HG03558 (cell line): Measurements from ENCODE around the gene OR2F1.

ENCODE experiments used
- ATAC-seq: cut with Tn5 transposase; IDR thresholded peaks from one replicate; pipeline ENCODE4 v1.9.1; 2021; ENCODE audit warnings: moderate number of reproducible peaks; ENCODE audit not compliant: unreplicated experiment; ENCODE audit errors: extremely low read depth

The OR2F1 gene

GRCh38 chr7:143954544-143954943, at the start of gene OR2F1:
Gene OR2F1, plus strand, starts transcription at chr7:143954844. Its CDS starts 5,127 bp downstream, at chr7:143959971.
- no peak for ATAC-seq

- no peak for ATAC-seq
Observed at GRCh38 chr7:143905509-143905908, 49.1 kb upstream of the OR2F1 start.

- ATAC-seq, result no peak
Observed at GRCh38 chr7:143906151-143906550, 48.5 kb upstream of the OR2F1 start.

GRCh38 chr7:143906895-143907294, 47.7 kb upstream of the OR2F1 start:
- ATAC-seq, result no peak

GRCh38 chr7:143908120-143908519, 46.5 kb upstream of the OR2F1 start:
- no peak for ATAC-seq

- ATAC-seq, result no peak
Observed at GRCh38 chr7:143909863-143910262, 44.8 kb upstream of the OR2F1 start.

GRCh38 chr7:143910473-143911248, 44.0 kb upstream of the OR2F1 start:
- ATAC-seq, result no peak

GRCh38 chr7:143913945-143914615, 40.6 kb upstream of the OR2F1 start:
- no peak for ATAC-seq

GRCh38 chr7:143914938-143915652, 39.5 kb upstream of the OR2F1 start:
- ATAC-seq, result no peak

- ATAC-seq, result no peak
Observed at GRCh38 chr7:143924851-143925250, 29.8 kb upstream of the OR2F1 start.

- ATAC-seq, result no peak
Observed at GRCh38 chr7:143929224-143929920, 25.3 kb upstream of the OR2F1 start.

GRCh38 chr7:143931739-143932138, 22.9 kb upstream of the OR2F1 start:
- no peak for ATAC-seq

- ATAC-seq, result no peak
Observed at GRCh38 chr7:143934526-143935325, 19.9 kb upstream of the OR2F1 start, which contains the start of gene OR2F2. Gene OR2F2, plus strand, starts transcription at chr7:143935233. Its CDS starts 0 bp downstream, at chr7:143935233.

GRCh38 chr7:143936087-143937009, 18.3 kb upstream of the OR2F1 start:
- ATAC-seq, result no peak

- ATAC-seq, result no peak
Observed at GRCh38 chr7:143938379-143939243, 16.0 kb upstream of the OR2F1 start.

- ATAC-seq, result no peak
Observed at GRCh38 chr7:143945423-143945822, 9.2 kb upstream of the OR2F1 start.

- ATAC-seq, result no peak
Observed at GRCh38 chr7:143947111-143947510, 7.5 kb upstream of the OR2F1 start.

- no peak for ATAC-seq
Observed at GRCh38 chr7:143948733-143949132, 5.9 kb upstream of the OR2F1 start.
